SK-N-SH (cell line): Measurements from ENCODE around the gene CD93. TPM values are rescaled to one million over a fixed set of nuclear protein-coding genes. Genes with fewer than 3 reads are reported as not detected.

Experiments
- CTCF ChIA-PET: fragments of 300-600, 350-600 bp; formaldehyde crosslinking; extraction: SDS; loops from one replicate; lab custom pipeline; 2021; lab: Yijun Ruan, JAX
- POLR2A ChIA-PET: fragments of 350-600 bp; sonication (Branson Sonifier 250); formaldehyde crosslinking; extraction: SDS; loops from one replicate; lab custom pipeline; 2020; ENCODE audit warnings: antibody characterized with exemption, inconsistent platforms; lab: Yijun Ruan, JAX
- DNase-seq: peaks from one replicate; pipeline ENCODE4 v3.0.0; 2012
- H2AFZ ChIP-seq: fragments of 200-600 bp; sonication (generic); 2 replicates; pipeline ENCODE4 v1.8.1; 2016; ENCODE audit warnings: antibody characterized with exemption, mild to moderate bottlenecking, low read depth
- H3F3A ChIP-seq: fragments of 200-600 bp; sonication (generic); replicated peaks from 2 replicates; pipeline ENCODE3; 2016; ENCODE audit warnings: antibody characterized with exemption, mild to moderate bottlenecking; ENCODE audit not compliant: insufficient read depth
- H3K27ac ChIP-seq, 2 experiments: fragments of 200-500 bp in 1 of 2; fragments of 200-600 bp in 1 of 2; sonication (Bioruptor generic) in 1 of 2; sonication (generic), shearing (Covaris generic) in 1 of 2; 2 replicates each; pipeline versions ENCODE4 v1.5.1 to v1.6.1; 2014 to 2016; ENCODE audit warnings: low read depth in 2 of 2, inconsistent platforms in 1 of 2, low read length in 1 of 2, mild to moderate bottlenecking in 1 of 2, mixed read lengths in 1 of 2
- H3K27me3 ChIP-seq: fragments of 200-600 bp; sonication (generic), shearing (Covaris generic); 2 replicates; pipeline ENCODE4 v1.6.1; 2016; ENCODE audit warnings: mixed run types; ENCODE audit not compliant: insufficient read depth
- H3K36me3 ChIP-seq, 2 experiments: fragments of 200-500 bp in 1 of 2; fragments of 200-600 bp in 1 of 2; sonication (Bioruptor generic) in 1 of 2; sonication (generic) in 1 of 2; replicated peaks in 1 of 2; 2 replicates each; pipeline versions ENCODE3 to v1.5.1; 2014 to 2016; ENCODE audit warnings: low read length in 1 of 2, mild to moderate bottlenecking in 1 of 2; ENCODE audit not compliant: insufficient read depth in 2 of 2, control insufficient read depth in 1 of 2
- H3K4me1 ChIP-seq, 2 experiments: fragments of 200-500 bp in 1 of 2; fragments of 200-600 bp in 1 of 2; sonication (Bioruptor generic) in 1 of 2; sonication (generic), shearing (Covaris generic) in 1 of 2; 2 replicates each; pipeline versions ENCODE4 v1.5.1 to v1.6.1; 2014 to 2016; ENCODE audit warnings: low read depth in 1 of 2, low read length in 1 of 2, mixed run types in 1 of 2; ENCODE audit not compliant: insufficient read depth in 2 of 2, control insufficient read depth in 1 of 2
- H3K4me2 ChIP-seq: fragments of 200-600 bp; sonication (generic), shearing (Covaris generic); 2 replicates; pipeline ENCODE4 v1.6.1; 2017; ENCODE audit warnings: mixed run types
- H3K4me3 ChIP-seq, 2 experiments: fragments of 200-500 bp in 1 of 2; fragments of 200-600 bp in 1 of 2; sonication (Bioruptor generic) in 1 of 2; sonication (generic), shearing (Covaris generic) in 1 of 2; 2 replicates each; pipeline versions ENCODE4 v1.5.1 to v1.8.1; 2014 to 2016; ENCODE audit warnings: low read depth in 2 of 2, inconsistent platforms in 1 of 2, low read length in 1 of 2, mild to moderate bottlenecking in 1 of 2, mixed read lengths in 1 of 2, moderate library complexity in 1 of 2
- H3K79me2 ChIP-seq: fragments of 200-600 bp; sonication (generic); 2 replicates; pipeline ENCODE4 v1.8.1; 2017; ENCODE audit warnings: mild to moderate bottlenecking; ENCODE audit not compliant: insufficient read depth
- H3K9ac ChIP-seq: fragments of 200-600 bp; sonication (generic); 2 replicates; pipeline ENCODE4 v1.6.1; 2017; ENCODE audit warnings: mixed run types
- H3K9me2 ChIP-seq: fragments of 200-600 bp; sonication (generic); 2 replicates; pipeline ENCODE4 v1.6.1; 2017; ENCODE audit warnings: mixed run types
- H3K9me3 ChIP-seq: fragments of 200-600 bp; sonication (generic); 2 replicates; pipeline ENCODE4 v1.6.1; 2017; ENCODE audit warnings: mixed run types, mild to moderate bottlenecking, moderate library complexity
- H4K20me1 ChIP-seq: fragments of 200-600 bp; sonication (generic); 2 replicates; pipeline ENCODE4 v1.6.1; 2017; ENCODE audit warnings: mild to moderate bottlenecking, mixed run types; ENCODE audit not compliant: insufficient read depth
- CHD2 ChIP-seq: fragments of 150-350 bp; IDR thresholded peaks from 2 replicates; pipeline ENCODE4 v1.6.1; 2018; ENCODE audit warnings: low read length; ENCODE audit not compliant: partially characterized antibody
- EP300 ChIP-seq, 2 experiments: IDR thresholded peaks; 2 replicates each; pipeline versions ENCODE4 v1.4.0 to v1.6.1; 2012; ENCODE audit warnings: borderline replicate concordance in 1 of 2, low read depth in 1 of 2, low read length in 1 of 2
- EZH2phosphoT487 ChIP-seq: fragments of 200-600 bp; sonication (generic); IDR thresholded peaks from 2 replicates; pipeline ENCODE4 v1.6.1; 2017; ENCODE audit warnings: low read depth, mixed run types, mild to moderate bottlenecking, antibody characterized with exemption, moderate library complexity, borderline replicate concordance
- FOXJ3 ChIP-seq: sonication (generic); formaldehyde crosslinking; IDR thresholded peaks from 2 replicates; pipeline ENCODE4 v1.5.1; 2020; ENCODE audit warnings: mild to moderate bottlenecking, missing genetic modification reagents
- FOXM1 ChIP-seq: IDR thresholded peaks from 2 replicates; pipeline ENCODE4 v1.4.0; 2012; ENCODE audit warnings: low read depth, mild to moderate bottlenecking
- MXI1 ChIP-seq: IDR thresholded peaks from 2 replicates; pipeline ENCODE4 v1.6.1; 2012; ENCODE audit warnings: mild to moderate bottlenecking, low read depth, low read length, improper control_type of control experiment
- NFIC ChIP-seq: IDR thresholded peaks from 2 replicates; pipeline ENCODE4 v1.4.0; 2012; ENCODE audit warnings: borderline replicate concordance
- NRF1 ChIP-seq: IDR thresholded peaks from 2 replicates; pipeline ENCODE4 v1.6.1; 2012; ENCODE audit warnings: low read depth, mild to moderate bottlenecking, low read length
- RCOR1 ChIP-seq: fragments of 150-350 bp; IDR thresholded peaks from 2 replicates; pipeline ENCODE4 v1.6.1; 2017; ENCODE audit warnings: antibody characterized with exemption, low read length
- RFX5 ChIP-seq: IDR thresholded peaks from 2 replicates; pipeline ENCODE4 v1.6.1; 2012; ENCODE audit warnings: mild to moderate bottlenecking, improper control_type of control experiment, low read length
- RXRA ChIP-seq: IDR thresholded peaks from 2 replicates; pipeline ENCODE4 v1.4.0; 2012; ENCODE audit warnings: low read depth, mild to moderate bottlenecking, borderline replicate concordance
- TAF1 ChIP-seq: IDR thresholded peaks from 2 replicates; pipeline ENCODE4 v1.6.1; 2012; ENCODE audit warnings: low read depth, mild to moderate bottlenecking, low read length, moderate library complexity, borderline replicate concordance
- TCF12 ChIP-seq: IDR thresholded peaks from 2 replicates; pipeline ENCODE4 v1.4.0; 2012
- YY1 ChIP-seq: IDR thresholded peaks from 2 replicates; pipeline ENCODE4 v1.4.0; 2012; ENCODE audit warnings: low read depth, mild to moderate bottlenecking
- WGBS: methylation state at CpG from one replicate; pipeline ENCODE4 v1.1.6; 2017; ENCODE audit warnings: low lambda C conversion rate; 5-methylcytosine and 5-hydroxymethylcytosine counted together
- polyA plus RNA-seq, 3 experiments: library from polyadenylated mRNA; depleted of rRNA; stranded (reverse); fragments of >200 nt; gene quantifications; 2 replicates each; pipeline ENCODE4 v1.2.3, GENCODE V29; 2012
- TF ChIP-seq, protein P1 (sequence below): IDR thresholded peaks from 2 replicates; pipeline ENCODE4 v1.4.0; 2012; ENCODE audit warnings: low read depth
- TF ChIP-seq, protein P2 (sequence below): fragments of 150-350 bp; IDR thresholded peaks from 2 replicates; pipeline ENCODE4 v1.6.1; 2017; ENCODE audit warnings: antibody characterized with exemption, low read length, low read depth, borderline replicate concordance

CD93 gene
- polyA plus RNA-seq, 1 of the 3 experiments (the other 2 are of a cell fraction): 0.03 TPM

DNA sequence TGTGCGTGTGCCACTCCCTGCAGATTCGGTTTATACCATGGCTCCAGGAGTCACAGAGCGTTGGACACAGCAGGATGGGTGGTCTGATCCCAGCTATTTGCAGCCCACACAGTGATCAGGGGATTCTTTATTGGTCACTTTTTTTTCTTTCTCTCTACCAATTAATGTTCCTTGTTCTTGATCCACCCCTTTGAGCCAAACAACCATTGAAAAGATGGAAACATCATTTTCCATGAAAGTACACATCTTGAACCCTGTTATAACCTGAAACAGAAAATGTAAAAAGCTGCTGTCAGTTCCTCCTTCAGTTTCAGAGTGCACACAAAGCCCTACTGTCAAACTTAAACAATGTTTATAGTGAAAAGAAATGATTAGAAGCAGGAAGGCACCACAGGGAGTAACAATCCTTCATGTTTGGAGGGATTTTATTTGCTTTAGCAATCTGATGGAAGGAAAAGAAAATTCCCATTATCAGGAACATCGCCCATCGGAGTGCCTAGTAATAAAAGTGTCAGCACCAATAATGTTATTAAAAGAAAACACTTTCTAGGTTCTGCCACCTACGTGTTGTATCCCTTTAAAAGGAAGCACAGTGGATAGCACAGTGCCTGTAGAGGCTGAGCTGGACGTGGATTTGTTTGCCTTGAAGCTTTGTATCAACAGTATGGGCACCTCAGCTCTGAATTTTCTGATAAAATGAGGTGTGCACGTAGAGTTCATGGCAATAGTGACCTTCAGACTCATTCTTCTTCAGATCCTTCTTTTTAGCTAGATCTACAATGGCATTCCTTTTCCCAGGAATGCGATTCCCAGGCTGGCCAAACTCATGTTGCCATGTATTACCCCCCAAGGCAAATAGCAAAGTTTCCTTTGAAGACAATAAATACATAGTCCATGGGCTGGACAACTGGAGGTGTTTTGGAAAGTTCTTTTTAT lies 20.6 kb downstream of the CD93 start:
- Histone ChIP-seq H3K9me2 (no peaks in the 10 kb centered on the region), H2AFZ (no peak overlapping the region), H3K36me3 (no peaks in the 10 kb centered on the region), H4K20me1 (no peaks in the 10 kb centered on the region), H3K4me2 (no peak overlapping the region)
- POLR2A ChIA-PET: no interaction called here
- TF ChIP-seq FOXJ3: no peak
- no peak for TF ChIP-seq RXRA
- no peak for TF ChIP-seq MXI1
- TF ChIP-seq, protein P1, sequence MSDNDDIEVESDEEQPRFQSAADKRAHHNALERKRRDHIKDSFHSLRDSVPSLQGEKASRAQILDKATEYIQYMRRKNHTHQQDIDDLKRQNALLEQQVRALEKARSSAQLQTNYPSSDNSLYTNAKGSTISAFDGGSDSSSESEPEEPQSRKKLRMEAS: no peak
- TF ChIP-seq CHD2: no peak
- no peak for TF ChIP-seq TAF1
- TF ChIP-seq, all 33 proteins: peak for 0
- H3K9me3 ChIP-seq: no peaks in the 10 kb centered on the region
- H3K4me1 ChIP-seq: no peaks in the 10 kb centered on the region
- no peak overlapping the region for H3K4me3 ChIP-seq
- no peak overlapping the region for H3K27ac ChIP-seq
- peaks cover 32% of the 10 kb centered on the region; the same call in 1 of the 2 replicates for H3K27me3 ChIP-seq
- H3K9ac ChIP-seq: no peak overlapping the region
- no peak for DNase-seq
- no peaks in the 10 kb centered on the region for H3K79me2 ChIP-seq
- no peaks in the 10 kb centered on the region for H3F3A ChIP-seq
- WGBS: 10% methylated on average over 9 of the region's 9 CpGs
- CTCF ChIA-PET: no interaction called here

DNA sequence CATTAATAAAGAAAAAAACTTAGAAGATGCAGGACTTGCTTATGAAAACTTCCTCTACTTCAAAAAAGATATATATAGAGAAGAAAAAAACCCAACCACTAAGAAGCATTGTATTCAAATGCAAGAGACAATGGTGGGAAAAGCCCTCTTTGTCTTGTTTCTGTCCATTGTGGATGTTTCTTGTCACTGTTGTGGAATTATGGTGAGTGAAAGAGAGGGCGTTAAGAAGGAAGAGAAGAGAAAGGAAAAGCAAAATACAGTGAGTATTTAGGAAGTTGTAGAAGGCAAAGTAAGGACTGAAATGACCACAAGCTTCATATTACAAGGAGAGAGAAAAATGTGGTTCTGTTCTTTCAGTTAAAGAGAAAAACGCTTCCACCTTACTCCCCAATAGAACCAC lies 22.5 kb downstream of the CD93 start:
- Histone ChIP-seq H3K4me1 (no peaks in the 10 kb centered on the region), H3K9me2 (no peaks in the 10 kb centered on the region), H3K4me2 (no peak overlapping the region), H3K27ac (no peak overlapping the region), H3K9me3 (no peaks in the 10 kb centered on the region), H3F3A (no peaks in the 10 kb centered on the region), H3K9ac (no peak overlapping the region), H4K20me1 (no peaks in the 10 kb centered on the region), H3K27me3 (peaks cover 32% of the 10 kb centered on the region; the same call in 1 of the 2 replicates), H3K4me3 (no peak overlapping the region), H3K79me2 (no peaks in the 10 kb centered on the region), H2AFZ (no peak overlapping the region), H3K36me3 (no peaks in the 10 kb centered on the region)
- no peak for TF ChIP-seq EP300 (IDR thresholded peaks at IDR 0.05; ENCODE audit: borderline replicate concordance in 1 of 2, low read depth in 1 of 2, low read length in 1 of 2)
- no peak for TF ChIP-seq FOXM1
- no peak for TF ChIP-seq RCOR1
- TF ChIP-seq TCF12: no peak
- TF ChIP-seq YY1: no peak
- TF ChIP-seq NRF1: no peak
- TF ChIP-seq NFIC: no peak
- no peak for TF ChIP-seq EZH2phosphoT487
- TF ChIP-seq, protein P1: no peak
- TF ChIP-seq, protein P2, sequence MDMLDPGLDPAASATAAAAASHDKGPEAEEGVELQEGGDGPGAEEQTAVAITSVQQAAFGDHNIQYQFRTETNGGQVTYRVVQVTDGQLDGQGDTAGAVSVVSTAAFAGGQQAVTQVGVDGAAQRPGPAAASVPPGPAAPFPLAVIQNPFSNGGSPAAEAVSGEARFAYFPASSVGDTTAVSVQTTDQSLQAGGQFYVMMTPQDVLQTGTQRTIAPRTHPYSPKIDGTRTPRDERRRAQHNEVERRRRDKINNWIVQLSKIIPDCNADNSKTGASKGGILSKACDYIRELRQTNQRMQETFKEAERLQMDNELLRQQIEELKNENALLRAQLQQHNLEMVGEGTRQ: no peak
- TF ChIP-seq RFX5: no peak
- ChIA-PET POLR2A (no interaction called here), CTCF (no interaction called here)
- 14% methylated on average over 2 of the region's 2 CpGs for WGBS
- no peak for DNase-seq
